IPS DF 4.7 (cell line): Measurements from ENCODE around the gene HMGN5.

Source experiments
- DNase-seq: peaks from one replicate; pipeline ENCODE4 v3.0.0-alpha.2; 2013; ENCODE audit warnings: low spot score; ENCODE audit errors: extremely low read depth

HMGN5 gene

DNA sequence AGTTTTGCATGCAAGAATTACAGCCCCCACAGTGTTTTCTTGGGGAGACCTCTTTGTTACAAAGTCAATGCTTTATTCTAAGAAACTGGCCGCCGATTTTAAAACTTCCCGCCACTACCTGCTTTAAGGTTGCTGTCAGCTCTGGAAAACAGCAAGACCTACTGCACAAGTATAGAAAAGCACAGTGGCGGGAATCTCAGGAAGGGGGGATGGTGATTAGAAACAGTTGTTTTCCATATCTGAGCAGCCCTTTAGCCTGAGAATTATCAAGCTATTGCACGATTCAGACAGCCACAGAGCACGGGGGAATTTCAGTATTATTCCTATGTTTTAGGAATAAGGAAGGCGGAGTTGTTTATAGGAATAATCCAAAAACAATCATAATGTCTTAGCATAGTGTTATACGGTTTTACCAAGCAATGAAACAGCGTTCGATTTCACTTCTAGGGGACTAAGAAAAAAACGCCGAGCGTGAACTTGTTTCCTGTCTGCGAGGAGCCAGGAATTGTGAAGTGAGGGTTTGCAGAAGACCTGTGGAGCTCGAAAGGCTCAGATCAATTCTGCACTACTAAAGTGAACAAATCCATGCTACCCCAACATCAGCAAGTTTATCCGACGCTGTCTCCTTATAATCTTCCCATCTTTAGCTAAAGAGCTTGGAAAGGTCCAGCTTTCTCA lies 81.3 kb downstream of the HMGN5 start:
- DNase-seq = no peak

DNA sequence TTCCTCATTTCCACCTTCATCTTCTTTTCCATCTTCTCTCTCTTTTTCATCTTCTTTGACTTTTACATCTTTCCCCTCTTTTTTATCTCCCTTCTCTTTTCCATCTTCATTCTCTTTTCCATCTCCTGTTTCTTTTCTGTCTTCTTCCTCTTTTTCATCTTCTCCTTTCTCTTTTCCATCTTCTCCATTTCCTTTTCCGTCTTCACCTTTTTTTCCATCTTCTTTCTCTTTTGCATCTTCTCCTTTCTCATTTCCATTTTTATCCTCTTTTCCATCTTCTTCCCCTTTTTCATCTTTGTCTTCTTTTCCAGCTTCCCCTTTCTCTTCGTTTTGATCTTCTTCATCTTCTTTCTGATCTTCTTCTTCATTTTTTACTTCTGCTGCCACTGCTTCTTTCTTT lies 87.0 kb downstream of the HMGN5 start:
- no peak for DNase-seq

DNA sequence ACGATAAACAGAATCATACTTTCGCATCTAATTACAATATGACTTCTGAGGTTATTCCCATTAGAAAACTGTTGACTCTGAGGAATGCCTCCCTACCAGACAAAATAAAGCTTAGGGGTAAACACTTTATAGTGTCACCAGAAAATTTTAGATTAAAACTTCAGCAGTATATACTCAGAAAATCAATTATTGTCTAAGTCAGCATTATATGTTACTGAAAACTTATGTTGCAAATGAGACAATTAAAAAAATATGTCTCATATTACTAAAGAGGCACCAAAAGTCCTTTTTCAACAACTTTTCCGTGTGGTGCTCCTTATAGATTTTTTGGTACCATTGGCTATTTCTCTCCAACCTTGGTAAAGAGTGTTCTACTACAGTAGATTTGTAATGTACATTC lies 91.4 kb downstream of the HMGN5 start:
- no peak for DNase-seq

DNA sequence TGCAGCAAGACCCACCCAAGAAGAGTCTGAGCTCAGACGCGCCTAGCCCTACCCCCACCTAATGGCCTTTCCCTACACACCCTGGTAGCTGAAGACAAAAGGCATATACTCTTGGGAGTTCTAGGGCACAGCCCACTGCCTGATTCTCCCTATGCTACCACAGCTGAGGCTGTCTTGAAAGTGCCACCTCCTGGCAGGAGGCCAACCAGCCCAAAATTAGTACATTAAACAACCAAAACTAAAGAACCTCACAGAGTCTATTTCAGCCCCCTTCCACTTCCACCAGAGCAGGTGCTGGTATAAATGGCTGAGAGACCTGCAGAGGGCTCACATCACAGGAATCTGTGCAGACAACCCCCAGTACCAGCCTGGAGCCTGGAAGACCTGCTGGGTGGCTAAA lies 119.1 kb downstream of the HMGN5 start:
- no peak for DNase-seq
